A204.1 (cell line): ENCODE data around the gene IKZF1.
A peak's percentile ranks its signal among the peaks of the same experiment; 100 is the strongest.

Source experiments
- FAIRE-seq: peaks from 2 replicates; lab custom pipeline; 2012; peaks lifted over from hg19 to GRCh38; lab: Jason Lieb, UNC

Gene IKZF1

DNA sequence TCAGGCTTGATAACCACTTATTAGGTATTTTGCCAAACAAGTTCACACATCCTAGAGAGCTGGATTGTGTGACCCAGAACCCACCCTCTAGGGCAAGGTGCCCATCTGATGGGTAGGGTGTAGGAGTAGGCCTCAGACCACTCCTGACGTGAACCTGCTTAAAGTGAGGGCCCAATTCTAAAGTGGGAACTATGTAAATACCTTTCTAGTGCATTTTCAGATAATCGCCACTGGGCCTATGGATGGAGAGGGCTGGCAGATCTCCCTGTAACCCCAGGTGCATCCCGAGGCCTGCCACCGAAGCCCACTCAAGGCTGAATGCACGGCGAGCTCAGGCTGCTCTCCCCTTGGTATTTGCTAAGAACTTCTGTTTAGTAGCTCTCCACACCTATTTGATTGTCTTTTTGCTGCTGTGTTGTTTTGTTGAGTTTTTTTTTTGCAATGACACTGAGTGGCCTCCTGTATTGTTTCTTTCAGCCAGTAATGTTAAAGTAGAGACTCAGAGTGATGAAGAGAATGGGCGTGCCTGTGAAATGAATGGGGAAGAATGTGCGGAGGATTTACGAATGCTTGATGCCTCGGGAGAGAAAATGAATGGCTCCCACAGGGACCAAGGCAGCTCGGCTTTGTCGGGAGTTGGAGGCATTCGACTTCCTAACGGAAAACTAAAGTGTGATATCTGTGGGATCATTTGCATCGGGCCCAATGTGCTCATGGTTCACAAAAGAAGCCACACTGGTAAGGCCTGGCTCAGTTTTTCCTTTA, 71.7 kb downstream of the IKZF1 start:
- FAIRE-seq = no peak

DNA sequence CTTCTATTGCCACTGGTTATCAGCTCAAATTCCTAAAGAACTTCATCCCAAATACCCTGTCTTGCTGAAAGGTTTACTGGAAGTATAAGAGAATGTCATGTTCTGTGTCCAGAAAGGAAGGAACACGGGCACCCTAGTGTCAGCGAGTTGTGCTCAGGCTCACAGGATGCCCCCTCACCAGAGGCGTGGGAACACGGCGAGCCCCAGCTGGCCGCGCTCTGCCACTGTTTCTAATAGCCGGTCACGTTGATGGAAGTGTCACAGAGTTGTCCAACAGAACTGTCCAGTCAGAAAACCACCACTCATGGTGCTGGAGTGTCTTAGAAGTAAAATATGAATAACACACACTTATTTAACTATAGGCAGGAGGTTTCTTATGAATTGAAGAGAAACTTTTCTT, 72.8 kb downstream of the IKZF1 start:
- no peak for FAIRE-seq

DNA sequence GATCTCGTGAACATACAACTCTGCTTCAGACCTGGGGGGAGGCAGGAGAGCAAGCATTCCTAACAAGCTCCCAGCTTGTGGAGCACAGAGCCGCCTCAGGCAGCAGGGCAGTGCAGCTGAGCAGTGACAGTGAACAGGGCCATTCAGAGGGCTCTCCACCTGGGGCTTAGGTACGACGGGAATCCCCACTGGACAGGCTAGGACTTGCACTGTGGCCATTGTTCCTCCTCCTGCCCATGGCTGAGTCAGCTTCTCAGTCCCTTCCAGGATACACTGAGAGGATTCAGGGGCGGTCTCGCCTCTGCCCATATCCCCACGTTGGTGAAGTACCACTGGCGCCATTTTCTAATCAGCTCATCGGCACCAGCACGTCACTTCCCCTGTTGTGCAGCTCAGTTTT, 74.6 kb downstream of the IKZF1 start:
- FAIRE-seq = no peak

DNA sequence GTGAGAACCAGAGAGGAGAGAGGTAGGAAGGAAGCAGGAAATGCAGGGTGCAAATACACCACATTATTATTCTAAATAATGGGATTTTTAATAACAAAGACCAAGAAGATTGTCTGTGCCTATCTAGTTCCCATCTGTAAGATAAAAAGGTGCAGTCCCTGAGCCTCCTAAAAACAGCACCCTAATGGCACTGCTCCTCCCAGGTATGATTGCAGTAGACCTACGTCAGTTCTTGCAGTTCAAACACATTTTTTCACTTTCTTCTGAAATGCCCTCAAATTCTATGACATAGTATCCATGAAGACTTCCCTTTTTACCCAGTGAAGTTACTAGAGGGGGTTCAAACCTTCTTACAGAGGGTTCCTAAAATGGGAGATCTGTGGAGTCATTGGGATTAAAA, 75.0 kb downstream of the IKZF1 start:
- FAIRE-seq = no peak

DNA sequence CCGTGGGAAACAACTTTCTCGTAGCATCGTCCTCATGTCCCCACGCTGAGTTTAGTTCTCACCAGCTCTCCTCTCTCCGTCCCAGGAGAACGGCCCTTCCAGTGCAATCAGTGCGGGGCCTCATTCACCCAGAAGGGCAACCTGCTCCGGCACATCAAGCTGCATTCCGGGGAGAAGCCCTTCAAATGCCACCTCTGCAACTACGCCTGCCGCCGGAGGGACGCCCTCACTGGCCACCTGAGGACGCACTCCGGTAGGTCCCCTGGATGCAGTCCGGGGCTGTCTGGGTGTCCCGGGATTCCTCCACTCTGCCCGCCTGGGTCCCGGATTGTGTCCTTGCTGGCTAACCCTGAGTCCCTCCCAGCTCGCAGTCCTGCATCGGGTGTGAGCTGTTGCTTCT, 77.9 kb downstream of the IKZF1 start:
- no peak for FAIRE-seq

DNA sequence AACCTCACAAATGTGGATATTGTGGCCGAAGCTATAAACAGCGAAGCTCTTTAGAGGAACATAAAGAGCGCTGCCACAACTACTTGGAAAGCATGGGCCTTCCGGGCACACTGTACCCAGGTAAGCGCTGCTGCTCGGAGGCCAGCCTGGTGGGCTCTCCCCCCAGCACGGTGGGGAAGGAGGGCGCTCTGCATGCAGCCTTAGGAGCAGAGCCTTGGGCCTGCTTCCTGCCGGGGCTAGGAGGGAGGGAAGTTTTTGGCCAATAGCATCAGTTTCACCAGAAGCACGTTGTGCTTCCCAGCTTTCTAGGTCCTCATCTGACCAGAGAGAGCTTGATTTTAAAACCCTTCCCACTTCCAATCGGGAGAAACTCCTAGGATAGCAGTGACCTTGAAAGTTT, 82.8 kb downstream of the IKZF1 start:
- no peak for FAIRE-seq

DNA sequence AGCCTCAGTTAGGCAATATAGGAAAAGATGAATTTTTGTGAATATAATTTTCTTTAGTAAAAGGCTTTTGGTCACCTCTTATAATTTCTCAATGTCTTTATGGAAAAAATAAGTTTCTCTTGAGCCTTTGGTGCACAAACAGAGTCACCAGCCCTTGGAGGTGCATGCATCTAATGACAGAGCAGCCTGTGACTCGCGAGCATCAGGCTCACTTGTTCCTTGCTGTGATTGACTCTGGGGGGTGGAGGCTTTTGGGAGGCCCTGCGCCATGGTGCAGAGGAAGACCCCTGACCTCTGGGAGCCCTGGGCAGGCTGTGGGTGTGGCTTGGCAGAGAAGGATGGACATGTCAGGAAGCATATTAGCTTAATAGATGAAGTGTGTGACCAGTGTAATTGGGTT, 85.4 kb downstream of the IKZF1 start:
- FAIRE-seq = no peak

DNA sequence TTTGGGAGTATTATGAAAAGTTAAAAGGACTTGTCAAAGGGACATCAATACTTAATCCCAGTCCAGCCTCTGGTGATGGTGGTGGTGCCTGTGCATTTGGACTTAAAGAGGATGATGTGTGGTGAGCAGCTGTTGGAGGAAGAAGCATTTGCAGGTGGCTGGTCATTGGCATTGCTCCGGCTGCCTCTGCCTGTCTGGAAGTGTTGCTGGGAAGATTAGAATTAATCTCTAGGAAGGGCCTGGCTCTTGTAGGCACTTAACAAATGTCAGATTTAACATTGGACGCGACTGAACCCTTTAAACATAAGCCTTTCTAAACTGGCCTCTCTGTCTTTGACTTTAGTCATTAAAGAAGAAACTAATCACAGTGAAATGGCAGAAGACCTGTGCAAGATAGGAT, 86.9 kb downstream of the IKZF1 start:
- FAIRE-seq = no peak

DNA sequence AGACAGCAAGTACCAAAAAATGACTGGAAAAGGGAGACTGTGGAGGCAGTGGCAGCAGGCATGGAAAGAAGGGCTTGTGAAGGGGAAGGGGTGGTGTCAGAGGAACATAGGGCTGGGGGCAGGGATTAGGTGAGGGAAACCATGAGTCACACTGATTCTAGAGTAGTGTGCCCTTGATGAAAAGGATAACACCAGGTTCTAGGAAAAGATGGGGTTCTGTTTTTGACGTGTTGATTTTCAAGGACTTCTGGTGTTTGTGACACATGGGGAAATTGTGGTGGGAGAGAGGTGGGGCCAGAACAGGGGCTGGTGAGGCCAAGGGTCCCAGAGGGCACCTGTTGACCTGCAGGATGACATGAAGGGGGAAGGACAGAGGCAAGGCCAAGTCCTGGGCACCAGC, 88.6 kb downstream of the IKZF1 start:
- no peak for FAIRE-seq

DNA sequence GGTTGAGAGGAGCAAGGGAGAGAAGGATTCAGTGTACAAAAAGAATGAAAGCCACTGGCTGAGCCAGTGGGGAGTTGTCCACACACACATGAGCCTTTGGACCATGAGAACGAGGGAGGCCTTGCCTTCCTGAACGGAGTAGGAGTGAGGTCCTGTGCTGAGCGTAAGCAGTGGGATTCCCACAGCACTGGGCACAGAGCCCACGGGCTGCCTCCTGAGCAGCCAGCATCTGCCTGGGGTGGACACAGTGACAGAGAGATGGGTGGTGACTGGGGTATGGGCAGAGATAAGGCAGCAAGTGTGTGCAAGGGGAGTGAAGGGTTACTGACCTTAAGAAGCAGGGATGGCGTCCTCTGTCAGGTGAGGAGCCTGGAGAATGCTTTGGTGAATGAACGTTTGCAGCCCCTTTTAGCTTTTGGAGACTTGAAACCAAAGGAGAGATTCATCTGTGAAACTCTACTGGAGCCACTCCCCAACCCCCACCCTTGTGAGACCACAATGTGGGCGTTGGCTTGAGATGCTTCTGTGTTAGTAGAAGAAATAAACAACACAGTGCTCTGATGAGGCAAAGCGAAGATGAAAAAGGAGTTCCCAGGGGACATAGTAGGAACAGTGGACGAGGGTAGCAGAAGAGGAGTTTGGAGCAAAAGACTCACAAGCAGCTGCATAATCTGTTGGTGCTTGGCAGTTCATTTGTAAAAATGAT, 89.2 kb downstream of the IKZF1 start:
- FAIRE-seq = no peak

DNA sequence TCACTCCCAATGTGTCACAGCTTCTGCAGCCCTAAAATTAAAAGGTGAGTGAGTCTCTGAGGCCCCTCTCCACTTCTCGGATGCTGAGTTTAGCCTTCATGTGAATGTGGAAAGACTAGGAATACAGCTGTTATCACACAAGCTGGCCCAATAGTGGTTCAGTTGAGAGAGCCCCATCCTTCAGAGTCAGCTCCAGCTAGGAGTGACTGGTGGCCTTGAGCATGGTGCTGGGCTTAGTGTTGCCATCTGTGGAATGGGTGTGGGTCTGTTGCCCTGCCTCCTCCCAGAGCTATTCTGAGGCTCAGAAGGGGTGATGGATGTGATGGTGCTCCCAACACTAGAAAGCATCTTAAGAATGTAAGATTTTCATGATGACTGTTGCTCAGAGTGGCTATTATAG, 89.8 kb downstream of the IKZF1 start:
- FAIRE-seq = no peak

DNA sequence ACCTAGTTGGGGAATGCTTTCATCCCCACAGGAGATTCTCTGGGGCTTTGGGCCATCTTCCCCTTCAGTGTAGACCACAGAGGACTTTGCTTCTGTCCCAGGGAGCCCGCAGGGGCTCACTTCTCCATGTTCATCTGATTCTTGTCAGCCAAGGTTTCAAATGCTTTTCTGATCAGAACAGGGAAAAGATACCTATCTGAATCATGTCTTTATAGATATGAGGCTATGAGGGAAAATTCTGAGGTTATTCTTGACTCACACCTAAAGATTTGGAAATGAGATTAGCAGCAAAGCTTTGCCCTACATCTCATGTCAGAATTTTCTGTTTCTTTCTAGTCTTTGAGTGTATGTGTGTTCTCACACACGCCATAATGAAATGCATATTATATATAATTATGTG, 92.3 kb downstream of the IKZF1 start:
- no peak for FAIRE-seq

DNA sequence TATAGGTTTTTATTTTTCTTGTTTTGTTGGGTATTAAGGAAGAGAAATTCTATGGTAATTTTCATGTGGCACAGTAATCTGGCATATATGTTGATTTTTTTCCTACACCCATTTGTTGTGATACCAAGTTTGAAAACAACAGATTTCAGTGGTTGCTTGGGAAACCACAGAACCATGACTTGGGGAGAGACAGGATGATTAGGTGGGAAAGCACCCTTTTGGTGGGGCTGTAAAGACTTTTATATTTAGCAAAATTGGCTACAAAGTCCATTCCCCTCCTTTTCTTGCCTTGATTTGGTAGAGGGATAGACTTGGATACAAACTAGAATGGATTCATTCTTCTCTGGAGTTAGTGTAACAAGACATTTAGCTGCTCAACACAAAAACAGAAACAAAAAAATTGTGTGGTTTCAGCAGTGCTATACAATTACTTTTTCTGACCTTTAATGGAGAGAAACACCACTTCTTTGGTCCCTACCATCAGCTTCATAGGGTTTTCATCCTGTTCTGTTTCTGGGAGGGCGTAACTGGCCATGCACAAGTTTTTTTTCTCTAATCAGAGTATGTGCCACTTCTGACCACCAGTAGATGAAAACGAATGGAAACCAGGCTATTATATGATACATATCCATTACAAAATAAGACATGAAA, 92.9 kb downstream of the IKZF1 start:
- FAIRE-seq = no peak

DNA sequence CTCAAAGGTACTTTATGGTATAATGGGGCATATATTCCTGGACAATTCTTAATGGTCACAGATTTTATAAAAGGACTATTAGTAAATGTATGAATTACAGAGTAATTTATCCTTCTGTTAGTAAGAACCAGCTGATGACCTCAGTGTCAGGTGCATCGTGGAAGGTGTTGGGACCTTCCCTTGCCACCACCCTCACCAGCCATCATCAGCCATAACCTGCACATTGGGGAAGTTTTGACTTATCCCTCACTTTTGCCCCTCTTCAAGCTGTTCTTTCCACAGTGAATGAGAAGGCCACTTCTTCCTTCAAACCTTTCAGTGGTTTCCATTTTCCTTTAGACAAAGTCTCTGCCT, 93.4 kb downstream of the IKZF1 start:
- FAIRE-seq = no peak

DNA sequence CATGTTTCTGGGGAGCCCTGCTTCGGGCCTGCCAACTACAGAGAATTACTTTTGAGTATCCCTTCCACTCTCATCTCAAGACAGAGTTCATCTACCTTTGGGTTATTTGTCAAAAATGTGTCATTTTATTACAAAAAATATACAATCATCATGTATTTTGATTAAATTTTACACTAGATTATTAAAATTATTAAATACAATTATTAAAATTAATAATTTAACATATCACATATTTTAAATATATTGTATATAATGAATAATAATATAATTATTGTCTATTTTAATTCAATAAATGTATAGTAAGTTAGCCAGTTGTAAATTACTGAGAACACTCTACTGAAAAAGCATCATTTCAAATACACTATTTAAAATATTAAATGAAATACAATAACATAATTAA, 94.7 kb downstream of the IKZF1 start:
- peak; percentile 92 for FAIRE-seq

DNA sequence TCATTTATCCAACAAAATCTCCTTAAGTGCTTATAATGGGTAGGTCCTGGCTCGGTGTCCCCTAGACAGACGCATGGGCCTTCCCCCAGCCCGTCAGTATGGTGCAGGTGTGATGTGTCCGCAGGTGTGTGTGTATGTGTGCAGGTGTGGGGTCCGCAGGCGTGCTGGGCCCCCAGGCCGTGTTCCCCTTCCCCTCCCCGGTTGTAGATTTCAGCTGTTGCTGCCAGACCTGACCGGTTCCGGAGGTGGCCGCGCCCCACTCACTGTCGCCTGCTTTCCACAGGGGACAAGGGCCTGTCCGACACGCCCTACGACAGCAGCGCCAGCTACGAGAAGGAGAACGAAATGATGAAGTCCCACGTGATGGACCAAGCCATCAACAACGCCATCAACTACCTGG, 95.1 kb downstream of the IKZF1 start:
- FAIRE-seq = no peak

DNA sequence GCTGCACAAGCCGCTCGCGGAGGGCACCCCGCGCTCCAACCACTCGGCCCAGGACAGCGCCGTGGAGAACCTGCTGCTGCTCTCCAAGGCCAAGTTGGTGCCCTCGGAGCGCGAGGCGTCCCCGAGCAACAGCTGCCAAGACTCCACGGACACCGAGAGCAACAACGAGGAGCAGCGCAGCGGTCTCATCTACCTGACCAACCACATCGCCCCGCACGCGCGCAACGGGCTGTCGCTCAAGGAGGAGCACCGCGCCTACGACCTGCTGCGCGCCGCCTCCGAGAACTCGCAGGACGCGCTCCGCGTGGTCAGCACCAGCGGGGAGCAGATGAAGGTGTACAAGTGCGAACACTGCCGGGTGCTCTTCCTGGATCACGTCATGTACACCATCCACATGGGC, 95.6 kb downstream of the IKZF1 start:
- no peak for FAIRE-seq

DNA sequence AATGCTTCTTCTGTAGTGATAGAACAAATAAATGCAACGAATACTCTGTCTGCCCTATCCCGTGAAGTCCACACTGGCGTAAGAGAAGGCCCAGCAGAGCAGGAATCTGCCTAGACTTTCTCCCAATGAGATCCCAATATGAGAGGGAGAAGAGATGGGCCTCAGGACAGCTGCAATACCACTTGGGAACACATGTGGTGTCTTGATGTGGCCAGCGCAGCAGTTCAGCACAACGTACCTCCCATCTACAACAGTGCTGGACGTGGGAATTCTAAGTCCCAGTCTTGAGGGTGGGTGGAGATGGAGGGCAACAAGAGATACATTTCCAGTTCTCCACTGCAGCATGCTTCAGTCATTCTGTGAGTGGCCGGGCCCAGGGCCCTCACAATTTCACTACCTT, 99.9 kb downstream of the IKZF1 start:
- no peak for FAIRE-seq

DNA sequence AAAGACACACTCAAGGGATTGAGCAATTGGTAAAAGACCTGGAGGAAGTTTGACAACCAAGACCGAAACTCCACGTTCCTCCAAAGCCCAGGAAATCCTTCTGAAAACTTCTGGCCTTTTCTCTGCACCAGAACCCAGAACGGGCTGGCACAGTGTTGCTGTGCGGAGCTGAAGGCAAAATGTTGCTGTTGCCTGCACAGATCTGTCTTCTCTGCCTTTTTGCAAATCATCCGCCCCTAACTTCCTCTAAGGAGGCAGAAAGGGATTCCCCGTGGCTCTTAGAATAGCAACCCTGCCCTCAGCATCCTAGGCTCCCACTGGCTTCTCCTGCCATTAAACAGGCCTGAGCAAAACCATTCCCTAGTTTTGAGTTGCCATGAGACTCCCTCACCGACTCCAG, 100.7 kb downstream of the IKZF1 start:
- no peak for FAIRE-seq

DNA sequence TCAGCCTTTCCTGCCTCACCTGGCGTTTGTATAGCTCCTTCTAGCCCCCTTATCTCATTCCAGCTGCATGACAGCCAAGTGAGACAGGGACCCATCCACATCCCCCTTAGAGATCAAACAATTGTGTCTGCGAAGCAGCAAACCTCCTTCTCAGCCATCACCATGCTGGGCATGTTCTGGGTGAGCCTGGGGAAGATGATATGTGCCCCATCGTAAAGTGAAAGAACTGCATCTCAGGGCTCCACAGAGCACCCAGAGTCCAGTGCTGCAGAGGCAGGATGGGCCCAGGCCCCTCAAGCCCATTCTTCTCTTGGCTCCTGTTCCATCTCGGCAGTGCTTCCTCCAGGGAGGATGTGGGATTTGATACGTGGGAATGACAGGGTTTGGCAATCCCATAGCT, 102.4 kb downstream of the IKZF1 start:
- FAIRE-seq = no peak

DNA sequence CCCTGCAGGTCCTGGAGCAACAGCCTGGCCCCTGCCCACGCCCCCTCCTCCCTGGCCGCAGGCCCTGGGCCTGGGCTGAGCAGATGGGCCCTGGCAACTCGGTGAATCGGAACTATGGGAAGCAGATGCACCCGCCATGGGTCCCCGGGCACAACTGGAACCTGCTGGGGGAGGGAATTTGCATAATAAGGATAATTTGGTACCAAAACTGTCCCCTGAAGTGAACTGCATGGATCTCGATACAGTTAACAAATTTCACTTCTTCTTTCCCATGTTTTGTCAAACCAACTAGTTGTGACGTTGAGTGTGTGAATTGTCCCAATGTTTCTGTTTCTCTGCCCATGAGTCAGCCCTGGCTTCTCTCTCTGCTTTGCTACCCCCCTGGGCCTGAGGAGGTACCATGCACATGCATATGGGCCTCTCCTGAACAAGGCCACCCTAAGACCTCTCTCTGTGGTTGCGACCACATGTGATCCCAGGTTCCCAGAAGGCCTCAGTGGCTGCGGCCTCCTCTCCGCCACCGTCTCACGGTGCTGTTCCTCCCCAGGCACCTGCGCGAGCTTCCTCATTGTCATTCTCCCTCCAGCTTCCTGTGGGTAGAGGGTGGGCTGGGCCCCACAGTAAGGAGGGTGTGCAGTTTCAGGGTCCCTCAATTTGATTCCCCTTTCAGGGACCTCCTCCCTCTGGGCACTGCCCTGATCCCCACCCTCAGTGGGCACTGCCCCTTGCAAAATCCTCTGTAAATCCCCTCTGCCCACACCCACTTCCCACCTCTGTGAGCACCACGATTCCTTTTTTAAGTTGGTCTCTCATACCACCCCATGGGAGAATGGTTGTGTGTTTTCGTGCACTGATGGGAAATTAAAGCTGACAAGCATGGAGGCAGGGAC, 105.6 kb downstream of the IKZF1 start:
- FAIRE-seq = no peak

DNA sequence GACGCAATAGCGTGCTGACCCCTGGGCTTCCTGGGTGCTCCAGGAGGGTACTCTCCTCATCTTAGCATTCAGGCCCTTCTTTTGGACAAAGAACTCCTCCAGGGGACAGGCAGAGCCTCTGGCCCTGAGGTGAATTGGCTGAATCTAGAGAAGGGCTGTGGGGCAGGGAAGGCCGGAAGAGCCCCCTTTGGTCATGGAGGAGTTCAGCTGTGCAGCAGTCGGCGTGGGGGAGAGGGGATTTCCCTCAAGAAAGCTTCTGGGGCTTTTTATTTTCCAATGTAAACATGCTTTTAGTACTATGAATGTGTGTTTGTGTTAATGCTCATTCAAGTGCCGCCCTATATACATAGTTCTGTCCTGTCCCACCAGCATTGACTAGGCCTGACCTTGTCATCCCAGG, 106.8 kb downstream of the IKZF1 start:
- no peak for FAIRE-seq

DNA sequence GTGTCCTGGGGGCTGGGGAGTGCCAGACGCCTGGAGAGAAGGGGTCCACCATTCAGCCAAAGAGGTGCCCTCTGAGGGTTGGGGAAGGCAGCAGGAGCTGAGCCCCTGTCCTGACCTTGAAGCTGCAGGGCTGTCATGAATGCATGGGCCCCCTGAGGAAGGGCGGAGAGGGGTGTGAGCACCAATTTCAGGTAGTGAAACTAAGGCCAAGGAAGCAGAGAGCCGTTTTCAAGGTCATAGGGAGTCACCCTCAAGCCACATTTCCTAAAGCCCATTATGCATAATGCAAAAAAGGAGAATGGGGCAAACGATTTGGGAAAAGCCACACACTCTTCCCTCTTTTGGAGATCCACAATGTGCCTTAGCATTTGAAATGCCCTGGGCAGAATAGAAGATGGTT, 108.5 kb downstream of the IKZF1 start:
- no peak for FAIRE-seq
